H1 (cell line): ENCODE results near the gene DCAF8L2. TPM values are rescaled to one million over a fixed set of nuclear protein-coding genes. Genes with fewer than 3 reads are reported as not detected.

Experiments
- CTCF ChIA-PET: fragments of 300-600 bp; sonication (Branson Sonifier 250); formaldehyde crosslinking; loops from one replicate; lab custom pipeline; 2021; ENCODE audit not compliant: partially characterized antibody; lab: Charles Lee
- POLR2A ChIA-PET: fragments of 300-600 bp; sonication (Branson Sonifier 250); formaldehyde crosslinking; loops from one replicate; lab custom pipeline; 2021; ENCODE audit warnings: inconsistent platforms; ENCODE audit not compliant: partially characterized antibody; lab: Charles Lee
- DNase-seq, 2 experiments: peaks; one replicate each; pipeline versions ENCODE4 v3.0.0 to v3.0.0-alpha.2; 2010 to 2022; ENCODE audit warnings: low spot score in 2 of 2, low read depth in 1 of 2, mixed read lengths in 1 of 2
- FAIRE-seq: peaks from 2 replicates; lab custom pipeline; 2011; peaks lifted over from hg19 to GRCh38; lab: Jason Lieb, UNC
- H2AFZ ChIP-seq: 2 replicates; pipeline ENCODE4 v1.8.1; 2012; ENCODE audit warnings: low read length, inconsistent platforms
- H2AK5ac ChIP-seq: 2 replicates; pipeline ENCODE4 v1.6.1; 2013; ENCODE audit warnings: low read depth, low read length
- H2BK120ac ChIP-seq: replicated peaks from 2 replicates; pipeline ENCODE3; 2013; ENCODE audit warnings: low read depth, low read length, inconsistent platforms
- H2BK12ac ChIP-seq: 2 replicates; pipeline ENCODE4 v1.6.1; 2013; ENCODE audit warnings: low read depth, low read length
- H2BK15ac ChIP-seq: 2 replicates; pipeline ENCODE4 v1.6.1; 2013; ENCODE audit warnings: low read length
- H2BK20ac ChIP-seq: 2 replicates; pipeline ENCODE4 v1.6.1; 2013; ENCODE audit warnings: low read length
- H2BK5ac ChIP-seq: 2 replicates; pipeline ENCODE4 v1.6.1; 2013; ENCODE audit warnings: low read depth, low read length
- H3K14ac ChIP-seq: 2 replicates; pipeline ENCODE4 v1.6.1; 2013; ENCODE audit warnings: inconsistent platforms; ENCODE audit not compliant: insufficient read length
- H3K18ac ChIP-seq: 2 replicates; pipeline ENCODE4 v1.6.1; 2013; ENCODE audit warnings: low read length; ENCODE audit errors: extremely low read depth
- H3K23ac ChIP-seq: 2 replicates; pipeline ENCODE4 v1.6.1; 2013; ENCODE audit warnings: inconsistent platforms; ENCODE audit not compliant: insufficient read length
- H3K23me2 ChIP-seq: 2 replicates; pipeline ENCODE4 v1.6.1; 2013; ENCODE audit warnings: low read depth, low read length
- H3K27ac ChIP-seq: 2 replicates; pipeline ENCODE4 v1.6.1; 2011; ENCODE audit warnings: low read depth, low read length, inconsistent platforms
- H3K27me3 ChIP-seq, 4 experiments: replicated peaks in 1 of 4; 1 replicate in 1 of 4; 2 replicates in 3 of 4; pipeline versions ENCODE4 v1.6.1 to v1.8.1; 2011 to 2013; ENCODE audit warnings: low read length in 3 of 4, mild to moderate bottlenecking in 3 of 4, inconsistent platforms in 2 of 4, mixed read lengths in 2 of 4, moderate library complexity in 1 of 4; ENCODE audit not compliant: control insufficient read depth in 3 of 4, insufficient read depth in 3 of 4; ENCODE audit errors: extremely low read depth in 1 of 4
- H3K36me3 ChIP-seq, 4 experiments: 2 replicates each; pipeline versions ENCODE4 v1.6.1 to v1.8.1; 2011 to 2013; ENCODE audit warnings: mild to moderate bottlenecking in 4 of 4, low read length in 3 of 4, moderate library complexity in 2 of 4, control low read depth in 1 of 4, inconsistent platforms in 1 of 4; ENCODE audit not compliant: insufficient read depth in 4 of 4, control insufficient read depth in 2 of 4
- H3K4ac ChIP-seq: replicated peaks from 2 replicates; pipeline ENCODE3; 2013; ENCODE audit warnings: low read length, low read depth, mixed read lengths, inconsistent platforms; ENCODE audit not compliant: insufficient read length
- H3K4me1 ChIP-seq, 4 experiments: replicated peaks in 1 of 4; 1 replicate in 1 of 4; 2 replicates in 3 of 4; pipeline versions ENCODE4 v1.6.1 to v1.8.1; 2011 to 2013; ENCODE audit warnings: low read length in 3 of 4, inconsistent platforms in 2 of 4, mixed read lengths in 1 of 4; ENCODE audit not compliant: insufficient read depth in 4 of 4, control insufficient read depth in 3 of 4
- H3K4me2 ChIP-seq, 2 experiments: 2 replicates each; pipeline versions ENCODE4 v1.6.1 to v1.8.1; 2011 to 2013; ENCODE audit warnings: low read depth in 2 of 2, low read length in 2 of 2, control low read depth in 1 of 2, inconsistent platforms in 1 of 2, mild to moderate bottlenecking in 1 of 2; ENCODE audit not compliant: insufficient read depth in 1 of 2
- H3K4me3 ChIP-seq, 4 experiments: fragments of 200-600, 300-600 bp in 1 of 4; sonication (generic), shearing (Covaris generic), sonication (Bioruptor Twin) in 1 of 4; 2 replicates each; pipeline versions ENCODE4 v1.5.1 to v1.8.1; 2011 to 2016; ENCODE audit warnings: low read length in 4 of 4, low read depth in 3 of 4, control low read depth in 2 of 4, inconsistent platforms in 2 of 4, mild to moderate bottlenecking in 2 of 4, mixed read lengths in 1 of 4, moderate library complexity in 1 of 4; ENCODE audit not compliant: insufficient read depth in 2 of 4; ENCODE audit errors: extremely low read depth in 1 of 4
- H3K56ac ChIP-seq: replicated peaks from 2 replicates; pipeline ENCODE3; 2013; ENCODE audit warnings: low read depth, mild to moderate bottlenecking, mixed read lengths, low read length, inconsistent platforms; ENCODE audit not compliant: insufficient read length
- H3K79me1 ChIP-seq: 2 replicates; pipeline ENCODE4 v1.6.1; 2013; ENCODE audit warnings: low read depth, low read length, control low read depth
- H3K79me2 ChIP-seq, 2 experiments: 2 replicates each; pipeline versions ENCODE4 v1.6.1 to v1.8.1; 2012 to 2013; ENCODE audit warnings: low read length in 2 of 2, mild to moderate bottlenecking in 2 of 2, inconsistent platforms in 1 of 2; ENCODE audit not compliant: insufficient read depth in 2 of 2, control insufficient read depth in 1 of 2
- H3K9ac ChIP-seq, 4 experiments: replicated peaks in 1 of 4; 1 replicate in 1 of 4; 2 replicates in 3 of 4; pipeline versions ENCODE4 v1.6.1 to v1.8.1; 2011 to 2013; ENCODE audit warnings: low read depth in 3 of 4, low read length in 3 of 4, control low read depth in 2 of 4, mild to moderate bottlenecking in 2 of 4, moderate library complexity in 2 of 4, inconsistent platforms in 1 of 4; ENCODE audit errors: extremely low read depth in 1 of 4
- H3K9me3 ChIP-seq, 2 experiments: 2 replicates each; pipeline versions ENCODE4 v1.6.1 to v1.8.1; 2012 to 2013; ENCODE audit warnings: mild to moderate bottlenecking in 2 of 2, moderate library complexity in 2 of 2, control low read depth in 1 of 2, inconsistent platforms in 1 of 2, low read depth in 1 of 2, low read length in 1 of 2, mixed read lengths in 1 of 2; ENCODE audit not compliant: insufficient read depth in 2 of 2
- H4K20me1 ChIP-seq, 2 experiments: replicated peaks in 1 of 2; 2 replicates each; pipeline versions ENCODE3 to v1.8.1; 2011 to 2013; ENCODE audit warnings: inconsistent platforms in 2 of 2, low read length in 2 of 2, mild to moderate bottlenecking in 1 of 2; ENCODE audit not compliant: insufficient read depth in 2 of 2, control insufficient read depth in 1 of 2
- H4K5ac ChIP-seq: 2 replicates; pipeline ENCODE4 v1.6.1; 2013; ENCODE audit warnings: low read length, low read depth, mixed read lengths, inconsistent platforms; ENCODE audit not compliant: insufficient read length
- H4K8ac ChIP-seq: 2 replicates; pipeline ENCODE4 v1.8.0; 2013; ENCODE audit warnings: mild to moderate bottlenecking, moderate library complexity, low read length, inconsistent platforms; ENCODE audit not compliant: insufficient read depth; ENCODE audit errors: extremely low read depth
- H4K91ac ChIP-seq: replicated peaks from 2 replicates; pipeline ENCODE3; 2013; ENCODE audit warnings: low read length, mixed read lengths, inconsistent platforms; ENCODE audit not compliant: insufficient read length
- KDM4A ChIP-seq: IDR thresholded peaks from one replicate; pipeline ENCODE4 v1.7.1; 2012; ENCODE audit warnings: low read depth, mild to moderate bottlenecking, moderate library complexity, low read length, inconsistent platforms; ENCODE audit not compliant: severe bottlenecking
- SIN3A ChIP-seq, 2 experiments: IDR thresholded peaks in 1 of 2; conservative IDR thresholded peaks in 1 of 2; 2 replicates each; pipeline ENCODE4 v1.6.1; 2011 to 2012; ENCODE audit warnings: low read length in 2 of 2, improper control_type of control experiment in 1 of 2, low read depth in 1 of 2, mild to moderate bottlenecking in 1 of 2
- WGBS, 2 experiments: shearing (Covaris generic) in 1 of 2; methylation state at CpG; one replicate each; pipeline versions ENCODE4 v1.1.6 to v1.1.7; 2013 to 2015; ENCODE audit warnings: low lambda C conversion rate in 2 of 2, mixed read lengths in 2 of 2, inconsistent platforms in 1 of 2, low coverage in 1 of 2, missing lambda C conversion rate in 1 of 2; ENCODE audit not compliant: insufficient replicate concordance in 2 of 2, insufficient coverage in 1 of 2, insufficient read length in 1 of 2; ENCODE audit errors: extremely low coverage in 1 of 2, missing lambda C conversion rate in 1 of 2; 5-methylcytosine and 5-hydroxymethylcytosine counted together
- polyA plus RNA-seq, 7 experiments: library from polyadenylated mRNA; depleted of rRNA in 3 of 7; stranded (reverse) in 5 of 7; unstranded in 2 of 7; fragments of >200 nt in 5 of 7; fragments of 200-250 nt in 2 of 7; gene quantifications; 1 replicate in 5 of 7; 2 replicates in 1 of 7; 4 replicates in 1 of 7; pipeline versions ENCODE4 v1.2.1 to v1.2.3, GENCODE V29; 2011 to 2013; ENCODE audit warnings: missing spikeins in 2 of 7, mixed read lengths in 2 of 7
- total RNA-seq: library from RNA; stranded (reverse); fragmentation: NEBNext Ultra II Directional; extraction: Animal tissue kit (Norgen Biotek cat#: 25700); gene quantifications from 2 replicates; pipeline ENCODE4 v1.2.1, GENCODE V29; 2021

DCAF8L2 gene
- total and polyA plus RNA-seq, 2 of the 8 experiments (the other 6 are each of a cell fraction or from before 2014, with no cell fraction given) = not detected

- Histone ChIP-seq H2AK5ac (no peak overlapping the region), H2AFZ (no peak overlapping the region), H3K9ac (no peak overlapping the region), H4K91ac (no peak overlapping the region), H3K36me3 (no peaks in the 10 kb centered on the region), H2BK5ac (no peak overlapping the region), H3K14ac (no peak overlapping the region), H4K5ac (no peak overlapping the region), H3K27me3 (no peaks in the 10 kb centered on the region), H3K4me2 (no peak overlapping the region), H2BK120ac (no peak overlapping the region), H4K8ac (no peak overlapping the region), H3K23ac (no peak overlapping the region), H2BK12ac (no peak overlapping the region), H3K27ac (no peak overlapping the region), H3K9me3 (no peaks in the 10 kb centered on the region), H4K20me1 (no peaks in the 10 kb centered on the region), H3K4me1 (no peaks in the 10 kb centered on the region), H2BK15ac (no peak overlapping the region), H3K56ac (no peak overlapping the region), H3K4ac (no peak overlapping the region), H3K4me3 (no peak overlapping the region), H3K79me1 (no peaks in the 10 kb centered on the region), H3K18ac (no peak overlapping the region), H3K23me2 (no peaks in the 10 kb centered on the region), H2BK20ac (no peak overlapping the region), H3K79me2 (no peaks in the 10 kb centered on the region)
- FAIRE-seq = no peak
- no peak for DNase-seq
- ChIA-PET CTCF (no interaction called here), POLR2A (no interaction called here)
- TF ChIP-seq KDM4A (no peak), SIN3A (conservative IDR thresholded peaks at IDR 0.05 in 1 of 2, IDR thresholded peaks at IDR 0.05 in 1 of 2; ENCODE audit: low read depth in 1 of 2, low read length in 2 of 2) (no peak)
- WGBS, 2 experiments = 97% methylated on average over 6 of the region's 6 CpGs; no CpG with 5 or more reads in 1 of the 2 experiments
Measured at GRCh38 chrX:27796640-27797257, 206.6 kb downstream of the DCAF8L2 start.
